Measurements from ENCODE around the gene ANKRD31.

The ANKRD31 gene

GRCh38 chr5:75037106-75037505, 199.6 kb downstream of the ANKRD31 start:
- no peak for DNase-seq (ENCODE audit: low spot score)

- no peak for DNase-seq (ENCODE audit: low spot score)
Measured at GRCh38 chr5:75034137-75034739, 202.4 kb downstream of the ANKRD31 start.

DNA sequence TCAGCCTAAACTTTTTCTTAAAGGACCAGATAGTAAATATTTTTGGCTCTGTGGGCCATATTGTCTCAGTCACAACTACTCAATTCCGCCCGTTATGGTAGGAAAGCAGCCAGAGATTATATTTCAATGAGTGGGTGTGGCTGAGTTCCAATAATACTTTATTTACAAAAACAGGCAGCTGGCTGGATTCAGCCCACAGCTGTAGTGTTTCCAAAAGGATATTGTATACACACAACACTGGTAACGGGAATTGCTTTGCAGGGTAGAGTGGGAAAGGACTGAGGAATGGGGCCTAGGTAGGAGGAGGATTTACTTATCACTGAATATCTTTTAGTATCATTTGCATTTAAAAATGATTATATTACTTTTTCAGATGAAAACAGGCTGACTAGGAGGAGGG, 205.3 kb downstream of the ANKRD31 start:
- DNase-seq (ENCODE audit: low spot score): no peak

GRCh38 chr5:75028090-75028489, 208.6 kb downstream of the ANKRD31 start:
- no peak for DNase-seq (ENCODE audit: low spot score)

DNA sequence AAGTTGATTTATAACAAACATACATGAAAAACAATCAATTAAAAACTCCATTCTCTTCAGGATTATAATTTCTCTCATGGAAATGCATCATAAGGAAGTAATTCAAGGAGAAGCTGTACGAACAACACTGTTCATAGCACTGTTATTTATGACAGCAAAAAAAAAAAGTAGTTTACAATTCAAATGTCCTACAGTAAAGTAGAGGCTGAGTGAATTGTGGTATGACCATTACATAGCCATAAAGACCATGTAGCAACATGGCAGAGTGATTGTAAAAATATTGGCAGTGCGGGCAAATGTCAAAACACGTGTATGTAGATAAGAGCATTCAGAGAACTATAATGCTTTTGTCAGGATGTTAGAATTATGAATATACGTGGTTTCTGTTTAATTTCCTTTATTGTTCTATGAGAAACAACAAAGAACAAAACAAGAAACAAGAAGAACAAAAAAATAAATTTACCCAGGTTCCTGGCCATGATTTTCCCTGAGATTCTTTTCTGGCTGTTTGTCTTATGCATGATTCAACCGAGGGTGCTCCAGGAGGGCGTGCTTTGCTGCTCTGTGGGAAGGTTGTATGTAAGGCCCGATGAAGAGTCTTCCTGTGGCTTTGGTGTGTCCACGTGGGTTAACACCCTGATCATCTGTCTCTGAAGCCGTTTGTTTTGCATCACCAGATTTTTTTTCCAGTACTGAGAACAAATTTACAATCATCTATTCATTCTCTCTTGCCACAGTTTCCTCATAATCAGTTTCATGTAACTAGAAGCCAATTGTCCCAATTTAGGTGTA, 213.1 kb downstream of the ANKRD31 start:
- no peak for DNase-seq (ENCODE audit: low spot score)

GRCh38 chr5:75021800-75022199, 214.9 kb downstream of the ANKRD31 start:
- DNase-seq (ENCODE audit: low spot score): no peak

DNA sequence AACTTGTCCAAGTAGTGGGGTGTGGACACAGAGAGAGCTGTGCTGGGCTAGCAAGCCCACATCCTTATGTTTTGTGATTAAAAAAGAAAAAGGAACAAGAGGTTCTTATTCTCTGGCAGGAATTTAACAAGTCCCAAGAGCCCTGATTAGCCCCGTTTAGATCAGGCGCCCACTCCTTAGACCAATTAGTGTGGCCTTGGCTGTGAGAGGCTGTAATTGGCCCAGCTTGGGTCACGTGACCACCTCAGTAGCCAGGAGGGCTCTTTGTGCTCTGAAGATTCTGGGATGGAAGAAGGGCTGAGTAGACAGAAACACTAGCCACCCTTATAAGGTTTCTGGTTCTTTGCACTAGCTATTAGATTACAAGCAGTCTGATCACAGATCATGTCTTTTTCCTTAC, 215.5 kb downstream of the ANKRD31 start:
- DNase-seq (ENCODE audit: low spot score): no peak

DNA sequence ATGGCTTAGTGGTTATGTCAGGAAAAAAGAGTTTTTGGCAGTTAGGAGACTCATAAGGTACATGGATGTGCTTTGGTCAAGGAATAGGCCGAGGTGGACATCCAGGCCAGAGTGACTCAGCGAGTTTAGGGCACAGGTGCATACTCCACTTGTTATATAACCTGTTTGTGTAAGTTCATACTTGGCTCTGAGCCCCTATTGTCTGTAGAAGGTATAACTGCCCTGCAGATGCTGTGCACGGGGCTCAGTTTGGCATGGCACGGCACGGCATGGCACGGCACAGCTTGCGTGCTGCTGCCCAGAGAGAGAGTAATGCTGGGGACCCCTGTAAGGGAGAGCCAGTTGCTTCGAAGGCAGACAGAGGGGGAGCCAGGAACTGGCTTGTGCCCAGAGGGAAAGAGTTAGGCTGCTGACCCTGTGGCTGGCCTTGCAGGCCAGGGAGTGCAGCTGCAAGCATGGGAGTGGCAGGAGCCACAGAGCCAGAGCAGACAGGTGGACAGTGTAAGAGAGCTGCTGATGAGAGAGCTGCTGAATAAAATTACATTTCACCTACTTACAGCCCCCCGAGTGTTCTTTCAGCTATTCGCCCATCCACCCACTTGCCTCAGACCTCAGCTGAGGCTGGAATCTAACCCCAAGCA, 216.5 kb downstream of the ANKRD31 start:
- DNase-seq (ENCODE audit: low spot score): no peak

- no peak for DNase-seq (ENCODE audit: low spot score)
Measured at GRCh38 chr5:75018805-75019587, 217.7 kb downstream of the ANKRD31 start.

Measured in globus pallidus (tissue), 1 donor.